ENCODE measurements around the gene SMG7.

The SMG7 gene

GRCh38 chr1:183433703-183434102 is 38.6 kb upstream of the SMG7 start (continued):
- TF ChIP-seq ZNF747 (tag by site-specific recombination; IDR thresholded peaks at IDR 0.05) (no peak), TSHZ1 (tag by site-specific recombination; IDR thresholded peaks at IDR 0.05; ENCODE audit: borderline replicate concordance) (no peak), ZNF202 (tag by site-specific recombination; IDR thresholded peaks at IDR 0.05; ENCODE audit: borderline replicate concordance) (no peak), FEZF1 (tag by site-specific recombination; IDR thresholded peaks at IDR 0.05) (no peak), ZNF645 (tag by site-specific recombination; IDR thresholded peaks at IDR 0.05) (no peak), ZNF488 (tag by site-specific recombination; IDR thresholded peaks at IDR 0.05) (no peak), ZNF121 (tag by site-specific recombination; IDR thresholded peaks at IDR 0.05) (no peak), ZNF76 (tag by site-specific recombination; IDR thresholded peaks at IDR 0.05; ENCODE audit: borderline replicate concordance, low read depth) (no peak), ZNF175 (tag by site-specific recombination; IDR thresholded peaks at IDR 0.05) (no peak), SP3 (tag by site-specific recombination; IDR thresholded peaks at IDR 0.05) (no peak)

- ChIA-PET CTCF (no interaction called here), POLR2A (no interaction called here)
- H3K36me3 ChIP-seq (ENCODE audit: control insufficient read depth in 2 of 2, insufficient read depth in 1 of 2, low read length in 2 of 2): no peaks in the 10 kb centered on the region
- H3K4me1 ChIP-seq (ENCODE audit: control insufficient read depth, insufficient read depth, low read length): no peaks in the 10 kb centered on the region
- no peaks in the 10 kb centered on the region for H3K9me3 ChIP-seq (ENCODE audit: control insufficient read depth, insufficient read depth, low read depth, low read length)
- no peak overlapping the region for H3K4me3 ChIP-seq (ENCODE audit: low read depth, low read length)
- no peak overlapping the region for H3K27ac ChIP-seq (ENCODE audit: extremely low read depth, low read depth, low read length)
- TF ChIP-seq HIC1 (tag by site-specific recombination; IDR thresholded peaks at IDR 0.05): no peak
- TF ChIP-seq HOXD13 (CRISPR knock-in tag; IDR thresholded peaks at IDR 0.05; ENCODE audit: borderline replicate concordance): no peak
- no peak for TF ChIP-seq ZBTB48 (tag by site-specific recombination; IDR thresholded peaks at IDR 0.05)
- no peak for TF ChIP-seq ZNF239 (tag by site-specific recombination; IDR thresholded peaks at IDR 0.05)
- no peak for TF ChIP-seq ZXDB (tag by site-specific recombination; IDR thresholded peaks at IDR 0.05)
- TF ChIP-seq ZNF140 (tag by site-specific recombination; IDR thresholded peaks at IDR 0.05): no peak
- no peak for TF ChIP-seq KLF1 (tag by site-specific recombination; IDR thresholded peaks at IDR 0.05)
- no peak for TF ChIP-seq ZNF341 (tag by site-specific recombination; IDR thresholded peaks at IDR 0.05; ENCODE audit: low read depth)
- TF ChIP-seq PRDM10 (tag by site-specific recombination; IDR thresholded peaks at IDR 0.05): no peak
- TF ChIP-seq YY1 (tag by site-specific recombination; IDR thresholded peaks at IDR 0.05): no peak
- no peak for TF ChIP-seq ZNF366 (tag by site-specific recombination; conservative IDR thresholded peaks at IDR 0.05)
- TF ChIP-seq ZNF121 (tag by site-specific recombination; IDR thresholded peaks at IDR 0.05): no peak
- no peak for TF ChIP-seq ZFP41 (tag by site-specific recombination; IDR thresholded peaks at IDR 0.05; ENCODE audit: borderline replicate concordance)
- TF ChIP-seq ZNF624 (tag by site-specific recombination; IDR thresholded peaks at IDR 0.05): no peak
- TF ChIP-seq ZNF501 (tag by site-specific recombination; IDR thresholded peaks at IDR 0.05): no peak
- TF ChIP-seq ZNF24 (tag by site-specific recombination; IDR thresholded peaks at IDR 0.05): no peak
- no peak for TF ChIP-seq ZFP69B (tag by site-specific recombination; IDR thresholded peaks at IDR 0.05)
- TF ChIP-seq ZNF433 (tag by site-specific recombination; IDR thresholded peaks at IDR 0.05; ENCODE audit: low read depth): no peak
- no peak for TF ChIP-seq GLIS1 (tag by site-specific recombination; IDR thresholded peaks at IDR 0.05)
Observed at GRCh38 chr1:183435497-183435896, 36.8 kb upstream of the SMG7 start.

Measured in HEK293 (cell line).